GM18858 (cell line): Measurements from ENCODE around the gene REX1BD.
"Not testable (repeated sequence)": the region's sequence is repeated elsewhere in the genome, so short reads cannot be mapped to it uniquely, and the experiment has no call there.

Source experiments
- ATAC-seq: cut with Tn5 transposase; IDR thresholded peaks from one replicate; pipeline ENCODE4 v1.9.1; 2021; ENCODE audit not compliant: unreplicated experiment

REX1BD gene

DNA sequence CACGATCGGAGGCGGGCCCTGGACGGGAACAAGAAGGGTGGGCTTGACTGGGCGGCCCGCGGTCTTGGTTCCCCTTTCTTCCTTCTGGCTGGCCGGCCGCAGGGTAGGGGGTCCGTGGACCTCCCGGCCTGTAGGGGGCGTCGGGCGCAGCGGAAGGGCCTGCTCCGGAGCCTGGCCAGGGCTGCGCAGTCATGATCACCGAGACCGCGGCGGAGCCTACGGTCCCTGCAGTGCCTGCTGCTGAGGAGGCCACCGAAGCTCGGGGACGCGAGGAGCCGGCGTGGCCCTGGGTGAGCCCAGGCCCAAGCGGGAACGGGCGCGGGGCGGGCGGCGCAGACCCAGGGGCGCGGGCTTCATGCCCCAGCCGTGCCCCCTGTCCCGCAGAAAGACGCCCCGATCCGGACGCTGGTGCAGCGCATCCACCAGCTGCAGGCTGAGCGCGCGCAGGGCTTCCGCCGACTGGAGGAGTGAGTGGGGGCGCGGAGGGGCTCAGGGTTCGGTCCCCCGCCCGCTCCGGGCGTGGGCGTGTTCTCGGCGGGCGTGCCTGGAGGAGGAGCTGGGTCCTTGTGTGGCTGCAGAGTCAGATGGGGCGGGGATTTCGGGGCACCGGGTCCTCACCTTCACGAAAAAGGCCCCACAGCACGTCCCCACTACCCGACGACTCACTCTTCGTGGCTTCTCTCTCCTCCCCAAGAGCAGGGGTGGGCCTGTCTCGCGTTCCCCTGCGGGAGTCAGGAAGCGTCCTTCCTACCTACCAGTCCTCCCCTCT is at the start of gene REX1BD:
Gene REX1BD, plus strand, starts transcription at position 188 of the 769 bp plus-strand sequence. Its CDS starts 4 bp downstream, at position 192.
- peak; percentile 65 for ATAC-seq

DNA sequence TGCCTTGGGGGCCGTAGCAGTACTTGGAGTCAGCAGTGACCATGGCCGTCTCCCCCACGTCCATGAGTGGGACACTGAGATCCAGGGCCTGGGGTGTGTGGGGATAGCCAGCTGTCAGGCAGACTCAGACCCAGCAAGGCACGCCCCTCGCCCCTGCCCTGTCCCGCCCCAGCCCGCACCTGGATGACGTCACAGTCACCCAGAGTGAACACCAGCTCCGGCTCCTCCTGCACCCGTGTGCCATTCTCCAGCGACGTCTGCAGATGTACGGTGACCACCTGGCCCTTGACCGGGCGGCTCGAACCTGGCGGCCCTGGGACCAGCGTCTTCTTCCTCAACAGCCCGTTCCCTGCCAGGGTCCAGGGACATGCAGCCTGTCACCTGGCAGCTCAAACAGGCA is 49.2 kb upstream of the REX1BD start:
- ATAC-seq = no peak

DNA sequence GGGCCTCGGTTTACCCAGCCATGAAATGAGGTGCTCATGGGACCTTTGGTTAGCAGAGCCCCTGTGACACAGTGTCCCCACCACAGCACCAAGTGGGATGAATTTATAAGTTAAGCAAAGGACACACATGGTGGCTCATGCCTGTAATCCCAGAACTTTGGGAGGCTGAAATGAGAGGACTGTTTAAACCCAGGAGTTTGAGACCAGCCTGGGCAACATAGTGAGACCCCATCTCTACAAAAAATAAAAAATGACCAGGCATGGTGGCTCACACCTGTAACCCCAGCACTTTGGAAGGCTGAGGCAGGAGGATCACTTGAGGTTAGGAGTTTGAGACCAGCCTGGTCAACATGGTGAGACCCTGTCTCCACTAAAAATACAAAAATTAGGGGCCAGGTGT is 48.4 kb upstream of the REX1BD start:
- ATAC-seq = not testable (repeated sequence)

DNA sequence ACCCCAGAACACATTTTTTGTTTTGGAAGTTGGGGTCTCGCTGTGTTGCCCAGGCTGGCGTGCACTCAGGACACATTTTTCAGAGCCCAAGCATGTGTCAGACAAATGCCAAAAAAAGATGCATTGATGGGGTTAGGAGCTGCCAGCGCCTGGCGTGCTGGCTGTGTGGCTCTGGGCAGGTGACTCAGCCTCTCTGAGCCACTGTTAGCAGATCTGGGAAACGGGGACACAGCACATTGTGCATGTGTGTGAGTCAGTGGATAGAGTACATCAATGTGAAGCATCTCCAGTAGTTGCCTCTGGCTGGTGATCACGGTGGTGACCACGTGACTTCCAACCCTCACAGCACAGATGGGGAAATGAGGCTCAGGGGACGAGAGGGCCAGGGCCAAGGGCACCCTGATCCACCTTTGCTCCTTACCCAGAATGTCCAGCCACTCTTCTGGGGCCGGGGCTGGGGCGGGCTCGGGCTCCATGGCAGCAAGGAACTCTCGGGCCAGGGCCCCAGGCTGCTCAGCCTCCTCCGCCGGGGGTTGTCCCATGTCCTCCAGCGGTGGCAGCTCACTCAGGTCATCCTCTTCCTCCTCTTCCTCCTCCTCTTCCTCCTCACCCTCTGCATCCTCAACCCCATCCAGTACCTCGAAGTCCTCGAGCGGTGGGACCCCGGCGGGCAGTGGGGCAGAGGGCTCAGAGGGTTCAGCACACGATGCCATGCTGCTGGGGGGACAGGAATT is 47.2 kb upstream of the REX1BD start:
- ATAC-seq = no peak

DNA sequence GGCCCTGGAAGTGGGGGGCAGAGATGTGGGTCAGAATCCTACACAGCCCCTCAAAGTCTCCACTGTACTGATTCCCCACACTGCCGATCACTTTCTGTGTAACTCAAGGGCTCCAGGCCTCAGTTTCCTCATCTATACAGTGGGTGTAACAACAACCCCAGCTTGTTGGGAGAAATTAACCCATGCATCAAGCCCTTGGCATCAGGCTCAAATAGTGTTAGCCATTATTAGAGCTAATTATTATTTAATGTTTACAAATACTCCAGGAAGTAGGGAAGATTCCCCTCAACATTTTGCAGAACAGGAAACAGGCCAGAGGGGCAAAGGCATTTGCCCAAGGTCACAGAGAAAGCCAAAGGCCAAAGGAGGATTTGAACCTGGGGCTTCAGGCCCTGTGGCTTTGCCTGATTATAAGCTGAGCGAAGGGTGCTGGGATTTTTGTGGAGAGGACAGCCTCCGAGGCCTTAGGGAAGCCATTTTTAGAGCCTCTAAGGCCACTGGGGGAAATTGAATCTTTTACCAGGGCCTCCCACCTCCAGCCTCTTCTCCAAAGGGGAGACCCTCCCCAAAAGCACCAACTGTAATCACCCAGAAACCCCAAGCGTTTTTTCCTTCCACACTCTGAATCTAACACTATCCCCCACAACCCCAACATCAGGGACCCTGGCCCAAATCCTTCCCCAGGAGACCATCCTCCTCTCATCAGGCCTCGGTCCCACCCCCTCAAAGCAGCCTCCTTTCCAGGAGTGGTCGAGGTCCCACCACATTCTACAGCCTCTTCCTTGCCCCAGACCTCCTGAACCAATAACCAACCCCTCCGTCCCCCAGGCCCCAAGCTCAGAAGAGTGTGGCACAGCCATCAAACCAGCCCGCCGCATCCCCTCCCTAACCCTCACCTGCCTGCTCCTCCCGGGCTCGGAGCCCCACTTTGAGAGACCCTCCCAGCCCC is 46.3 kb upstream of the REX1BD start:
- ATAC-seq = no peak

DNA sequence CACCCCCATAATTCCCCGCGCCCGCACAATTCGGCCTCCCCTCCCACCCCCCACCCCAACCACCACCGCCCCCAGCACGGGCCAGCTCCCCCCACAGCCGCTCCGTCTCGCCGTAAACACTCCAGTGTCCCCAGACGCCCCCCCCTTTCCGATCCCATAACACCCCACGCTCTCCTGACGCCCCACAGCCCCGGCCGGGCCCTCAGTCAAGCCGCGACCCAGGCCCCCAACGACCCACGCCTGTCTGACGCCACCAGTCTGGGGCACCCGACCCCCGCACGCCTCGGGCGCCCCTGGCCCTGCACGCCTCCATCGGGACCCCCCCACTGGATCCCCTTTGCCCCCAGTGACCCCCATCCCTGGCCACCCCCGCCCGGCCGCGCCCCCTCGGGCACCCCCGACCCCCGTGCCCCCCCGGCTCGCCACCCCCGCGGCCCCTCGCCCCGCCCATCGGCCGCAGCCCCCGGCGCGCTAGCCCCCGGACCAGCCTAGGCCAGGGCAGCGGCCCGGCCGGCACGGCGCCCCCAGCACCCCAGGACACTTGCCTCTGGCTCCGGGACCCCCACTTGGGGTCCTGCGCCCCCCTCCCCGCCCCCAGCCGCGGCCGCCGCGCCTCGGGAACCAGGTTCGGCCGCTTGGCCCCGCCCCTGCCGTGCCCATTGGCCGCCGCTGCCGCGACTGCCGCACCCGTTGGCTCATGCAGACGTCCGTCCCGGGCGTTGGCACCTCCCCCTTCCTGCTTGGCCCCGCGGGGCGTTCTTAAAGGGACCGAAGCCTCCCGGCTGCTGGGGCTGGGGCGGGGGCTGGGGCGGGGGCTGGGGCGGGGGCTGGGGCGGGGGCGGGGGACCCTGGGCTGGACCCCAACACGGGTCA is 45.4 kb upstream of the REX1BD start, which contains the start of gene FKBP8:
Gene FKBP8, minus strand, starts transcription at position 633 of the 873 bp plus-strand sequence. CDS start 1,603 bp downstream, outside the sequence.
- peak; percentile 80 for ATAC-seq

DNA sequence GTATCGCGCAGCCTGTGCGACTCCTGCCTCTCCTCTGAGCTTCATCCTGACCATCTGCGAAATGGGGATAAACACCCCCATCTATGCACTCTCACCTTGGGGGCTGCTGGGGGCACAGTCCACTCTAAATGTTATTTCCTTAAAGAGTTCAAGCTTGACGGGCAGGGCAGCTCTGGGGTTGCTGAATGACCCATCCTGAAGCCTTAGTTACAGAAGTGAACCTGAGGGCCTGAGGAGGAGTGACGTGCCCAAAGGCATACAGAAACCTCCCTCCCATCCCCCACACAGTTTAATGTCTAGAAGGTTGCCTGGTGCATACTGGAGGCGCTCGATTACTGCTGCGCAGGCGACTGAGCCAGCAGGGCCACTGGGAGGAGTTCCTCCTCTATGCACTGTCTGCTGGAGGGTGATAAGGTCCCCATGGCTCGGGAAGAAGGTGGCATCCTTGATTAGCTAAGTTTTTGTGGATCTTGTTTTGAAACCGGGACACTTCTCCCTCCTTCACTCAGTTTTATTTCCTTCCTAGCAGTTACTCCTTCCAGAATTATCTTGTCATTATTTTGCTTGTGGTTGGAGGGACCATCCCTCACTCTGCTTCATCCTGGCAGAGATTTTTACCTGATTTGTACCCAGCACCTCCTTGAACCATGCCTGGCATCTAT is 44.7 kb upstream of the REX1BD start:
- peak; percentile 31 for ATAC-seq

DNA sequence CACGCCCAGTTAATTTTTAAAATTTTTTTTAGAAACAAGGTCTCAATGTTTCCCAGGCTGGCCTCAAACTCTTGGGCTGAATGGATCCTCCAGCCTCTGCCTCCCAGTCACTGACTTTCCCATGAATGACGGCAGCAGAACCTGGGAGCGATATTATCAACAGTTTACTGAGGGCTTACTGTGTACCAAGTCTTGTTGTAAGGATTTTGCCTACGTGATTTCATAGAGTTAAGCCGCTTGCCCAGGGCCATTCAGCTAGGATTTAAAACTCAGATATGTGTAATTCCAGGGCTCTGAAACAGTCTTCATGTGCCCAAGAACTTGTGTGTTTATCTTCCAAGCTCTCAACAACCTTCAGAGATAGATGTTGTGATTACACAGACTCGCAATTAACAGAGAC is 37.0 kb upstream of the REX1BD start:
- no peak for ATAC-seq

DNA sequence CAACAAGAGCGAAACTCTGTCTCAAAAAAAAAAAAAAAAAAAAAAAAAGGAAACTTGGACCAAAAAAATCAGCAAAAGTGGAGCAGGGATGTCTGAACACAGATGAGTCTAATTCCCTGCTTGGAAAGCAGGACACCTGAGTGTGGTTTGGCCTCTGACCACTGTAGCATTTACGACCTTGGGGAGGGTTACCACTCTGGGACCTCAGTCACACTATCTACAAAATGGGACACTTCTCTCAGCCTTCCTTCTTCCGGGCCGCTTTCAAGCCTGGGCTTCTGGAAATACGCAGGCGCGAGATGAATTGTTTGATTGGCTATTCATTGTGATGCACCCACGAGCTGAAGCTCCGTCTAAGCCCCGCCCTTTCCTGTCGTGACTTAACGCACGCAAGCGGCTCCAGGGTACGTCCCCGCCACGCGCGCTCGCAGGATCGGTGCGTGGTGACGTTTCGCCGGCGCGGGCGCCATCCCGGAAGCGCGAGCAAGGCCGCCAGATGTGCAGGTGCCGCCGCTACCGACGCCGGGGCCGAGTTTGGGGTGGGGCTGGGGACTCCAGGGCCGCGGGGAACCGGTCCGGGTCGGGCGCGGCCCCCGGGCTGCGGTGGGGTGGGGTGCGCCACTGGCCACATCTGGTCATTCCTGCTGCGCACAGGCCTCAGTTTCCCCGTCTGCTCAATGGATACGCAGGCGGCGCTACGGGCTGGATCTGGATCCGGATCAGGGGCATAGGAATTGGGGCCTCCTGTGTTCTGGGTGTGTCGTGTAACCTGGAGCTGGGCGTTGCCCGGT is 31.0 kb upstream of the REX1BD start, which contains the start of gene KXD1:
Gene KXD1, plus strand, starts transcription at position 460 of the 791 bp plus-strand sequence. CDS start 4,187 bp downstream, outside the sequence.
- ATAC-seq = peak; percentile 84

DNA sequence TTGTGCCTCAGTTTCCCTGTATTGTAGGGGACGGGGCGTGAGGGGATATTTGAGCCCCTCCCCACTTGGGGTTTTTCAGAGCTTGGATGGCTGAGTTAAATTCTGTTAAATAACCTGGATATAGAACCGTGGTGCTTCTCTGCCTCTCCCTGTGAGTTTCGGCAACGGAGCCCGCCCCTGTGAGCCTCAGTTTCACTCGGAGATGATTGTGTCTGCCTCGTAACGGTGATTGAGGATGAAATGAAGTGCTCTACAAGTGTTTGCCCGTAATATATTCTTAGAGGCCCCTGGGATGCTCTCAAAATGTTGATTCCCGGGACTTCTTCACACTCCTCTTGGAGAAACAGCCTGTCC is 30.4 kb upstream of the REX1BD start:
- no peak for ATAC-seq

DNA sequence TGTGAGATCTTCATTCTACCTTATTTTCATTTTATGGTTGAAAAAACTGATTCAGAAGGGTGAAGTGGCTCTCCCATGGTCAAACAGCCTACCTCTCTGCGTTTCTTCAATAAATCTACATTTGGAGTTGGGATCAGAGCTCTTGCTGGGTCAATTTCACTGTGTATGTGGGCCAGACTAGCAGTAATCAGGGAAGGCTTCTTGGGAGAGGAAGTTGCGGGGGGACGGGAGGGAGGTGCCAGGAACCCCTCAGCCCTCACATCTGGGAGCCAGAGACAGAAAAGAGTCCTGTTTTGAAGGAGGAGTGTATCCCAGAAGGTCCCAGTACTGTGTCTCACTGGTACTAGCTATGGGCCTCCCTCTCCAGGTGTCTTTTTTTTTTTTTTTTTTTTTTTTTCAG is 30.0 kb upstream of the REX1BD start:
- ATAC-seq = no peak

DNA sequence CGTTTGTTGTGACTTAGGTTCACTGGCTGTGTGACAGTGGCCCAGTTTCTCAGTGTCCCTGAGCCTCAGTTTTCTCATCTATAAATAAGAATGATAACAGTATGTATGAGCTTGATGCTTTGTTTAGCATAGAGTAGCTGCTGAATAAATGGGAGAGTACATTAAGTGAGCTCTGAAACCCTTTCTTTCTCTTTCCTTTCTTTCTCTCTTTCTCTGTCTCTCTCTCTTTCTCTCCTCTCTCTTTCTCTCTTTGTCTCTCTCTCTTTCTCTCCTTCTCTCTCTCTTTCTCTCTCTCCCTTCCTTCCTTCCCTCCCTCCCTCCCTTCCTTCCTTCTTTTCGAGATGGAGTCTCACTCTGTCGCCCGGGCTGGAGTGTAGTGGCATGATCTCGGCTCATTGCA is 28.9 kb upstream of the REX1BD start:
- ATAC-seq = no peak

DNA sequence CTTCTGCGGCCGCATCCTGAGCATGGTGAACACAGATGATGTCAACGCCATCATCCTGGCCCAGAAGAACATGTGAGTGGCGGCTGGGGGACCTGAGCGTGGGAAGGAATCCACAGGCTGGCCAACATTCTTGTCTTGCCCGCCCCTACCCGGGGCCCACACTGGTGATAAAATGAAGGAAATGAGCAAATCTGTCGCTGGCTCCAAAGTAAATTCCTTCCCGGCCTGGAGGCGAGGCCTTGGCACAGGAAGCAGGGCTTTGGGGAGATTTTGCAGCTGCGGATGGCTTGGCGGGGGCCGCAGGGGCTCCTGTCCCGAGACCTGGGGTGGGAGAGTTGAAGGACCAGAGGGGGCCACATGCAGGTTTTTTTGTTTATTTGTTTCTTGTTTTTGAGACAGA is 26.5 kb upstream of the REX1BD start:
- no peak for ATAC-seq

DNA sequence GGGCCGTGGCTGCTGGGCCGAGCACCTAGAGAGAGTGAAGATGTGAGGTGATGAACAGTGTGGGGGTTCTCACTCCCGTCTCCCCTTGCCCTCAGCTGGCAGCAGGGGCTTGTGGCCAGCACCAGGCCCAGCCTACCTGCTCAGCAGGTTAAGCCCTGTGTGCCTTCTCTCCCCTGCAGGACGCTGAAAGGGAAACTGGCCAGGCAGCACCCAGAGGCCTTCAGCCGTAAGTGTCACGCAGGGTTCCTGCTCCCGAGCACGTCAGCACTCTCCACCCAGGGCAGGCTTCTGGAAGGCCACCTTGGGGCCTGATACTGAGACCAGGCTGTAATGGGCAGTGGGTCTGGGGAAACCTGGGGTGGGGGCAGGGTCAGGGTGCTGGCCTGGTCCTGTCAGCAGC is 21.6 kb upstream of the REX1BD start:
- ATAC-seq = no peak

DNA sequence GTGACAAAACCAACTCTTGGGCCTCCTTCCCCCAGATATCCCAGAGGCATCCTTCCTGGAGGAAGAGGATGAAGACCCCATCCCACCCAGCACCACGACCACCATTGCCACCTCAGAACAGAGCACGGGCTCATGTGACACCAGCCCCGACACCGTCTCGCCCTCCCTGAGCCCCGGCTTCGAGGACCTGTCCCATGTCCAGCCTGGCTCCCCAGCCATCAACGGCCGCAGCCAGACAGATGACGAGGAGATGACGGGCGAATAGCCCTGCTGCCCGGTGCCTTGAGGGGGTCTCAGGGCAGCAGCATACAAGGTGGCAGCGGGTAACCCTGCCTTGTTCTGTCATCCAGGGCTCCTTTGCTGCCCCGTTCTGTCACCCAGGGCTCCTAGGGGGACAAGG is 20.2 kb upstream of the REX1BD start:
- ATAC-seq = no peak

DNA sequence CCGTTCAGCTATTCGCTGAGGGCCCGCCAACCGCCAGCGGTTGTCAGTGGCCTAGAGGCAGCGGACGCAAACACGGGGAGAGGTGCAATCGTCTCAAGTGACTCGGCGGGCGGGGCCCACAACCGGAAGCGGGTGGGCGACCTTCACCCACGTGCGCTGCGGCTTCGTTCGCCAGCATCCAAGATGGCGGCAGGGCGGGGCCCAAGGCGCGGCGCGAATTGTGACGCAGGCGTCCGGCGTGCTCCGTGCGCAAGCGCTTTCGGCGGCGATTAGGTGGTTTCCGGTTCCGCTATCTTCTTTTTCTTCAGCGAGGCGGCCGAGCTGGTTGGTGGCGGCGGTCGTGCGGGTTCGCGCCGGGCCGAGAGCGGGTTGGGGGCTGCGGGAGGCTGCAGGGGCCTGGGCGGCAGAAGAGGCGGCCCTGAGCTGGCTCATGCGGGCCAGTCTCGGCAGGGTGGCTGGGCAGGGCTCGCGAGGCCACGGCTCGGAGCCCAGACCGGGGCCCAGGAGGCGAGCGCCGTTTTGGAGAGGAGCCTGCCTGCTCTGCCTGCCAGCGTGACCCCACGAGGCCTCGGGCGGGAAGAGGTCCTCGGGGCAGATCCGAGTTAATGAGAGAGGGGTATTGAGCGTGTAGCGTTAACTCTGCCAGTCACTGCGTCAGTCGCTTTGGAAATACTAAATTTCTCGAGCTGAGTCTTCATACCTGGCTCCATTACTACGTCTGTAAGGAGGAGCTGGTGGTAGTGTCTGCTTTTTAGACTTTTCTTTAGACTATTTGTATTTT is 16.8 kb upstream of the REX1BD start, which contains the start of gene UBA52:
Gene UBA52, plus strand, starts transcription at position 294 of the 781 bp plus-strand sequence. CDS start 1,444 bp downstream, outside the sequence.
- ATAC-seq = peak; percentile 85

DNA sequence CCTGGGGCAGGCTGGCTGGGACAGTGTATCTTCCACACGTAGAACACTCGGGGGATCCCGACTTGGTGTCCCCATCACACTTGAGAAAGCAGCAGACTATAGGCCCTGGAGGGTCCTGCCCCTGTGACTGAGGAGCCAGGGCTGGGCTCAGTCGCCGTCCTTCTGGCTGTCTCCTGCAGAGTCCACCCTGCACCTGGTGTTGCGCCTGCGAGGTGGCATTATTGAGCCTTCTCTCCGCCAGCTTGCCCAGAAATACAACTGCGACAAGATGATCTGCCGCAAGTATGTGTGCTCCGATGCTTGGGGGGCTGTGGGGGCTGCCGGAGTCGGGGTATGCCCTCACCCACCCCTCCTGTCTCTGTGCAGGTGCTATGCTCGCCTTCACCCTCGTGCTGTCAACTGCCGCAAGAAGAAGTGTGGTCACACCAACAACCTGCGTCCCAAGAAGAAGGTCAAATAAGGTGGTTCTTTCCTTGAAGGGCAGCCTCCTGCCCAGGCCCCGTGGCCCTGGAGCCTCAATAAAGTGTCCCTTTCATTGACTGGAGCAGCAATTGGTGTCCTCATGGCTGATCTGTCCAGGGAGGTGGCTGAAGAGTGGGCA is 13.8 kb upstream of the REX1BD start:
- no peak for ATAC-seq
